ENCODE measurements around the gene CLK2. TPM values are rescaled to one million over a fixed set of nuclear protein-coding genes. Genes with fewer than 3 reads are reported as not detected.
A peak's percentile ranks its signal among the peaks of the same experiment; 100 is the strongest.

The CLK2 gene
- total and polyA plus RNA-seq, 2 of the 13 experiments (the other 11 are each of a cell fraction or from before 2014, with no cell fraction given), result 20.1 to 73.5 TPM

- TF ChIP-seq DMTF1 (CRISPR knock-in tag; IDR thresholded peaks at IDR 0.05), result no peak
- 0 out of 2 replicates have a peak, but pooled peaks have one; percentile 1 for TF ChIP-seq MXD4 (CRISPR knock-in tag; IDR thresholded peaks at IDR 0.05)
- no peak for TF ChIP-seq ERF (CRISPR knock-in tag; IDR thresholded peaks at IDR 0.05)
- peak; percentile 13; the same call in 1 of the 2 replicates for TF ChIP-seq GATAD2A (CRISPR knock-in tag; IDR thresholded peaks at IDR 0.05)
- TF ChIP-seq JARID2 (CRISPR knock-in tag; IDR thresholded peaks at IDR 0.05; ENCODE audit: insufficient replicate concordance), result no peak
- TF ChIP-seq ZNF878 (CRISPR knock-in tag; IDR thresholded peaks at IDR 0.05), result no peak
- no peak for TF ChIP-seq ZSCAN30 (CRISPR knock-in tag; IDR thresholded peaks at IDR 0.05)
- TF ChIP-seq DZIP1 (CRISPR knock-in tag; IDR thresholded peaks at IDR 0.05), result no peak
- TF ChIP-seq PLSCR1 (CRISPR knock-in tag; IDR thresholded peaks at IDR 0.05; ENCODE audit: borderline replicate concordance), result no peak
Measured at GRCh38 chr1:155226910-155227260, 46.4 kb downstream of the CLK2 start (continued).

All from HepG2 (cell line).